AG04450 (cell line): ENCODE results near the gene KLHL42. TPM values are rescaled to one million over a fixed set of nuclear protein-coding genes. Genes with fewer than 3 reads are reported as not detected.

Experiments
- CTCF ChIA-PET: fragments of 300-600, 350-600 bp; formaldehyde crosslinking; extraction: SDS; loops from one replicate; lab custom pipeline; 2022; ENCODE audit warnings: antibody characterized with exemption, inconsistent platforms; lab: Charles Lee
- POLR2A ChIA-PET: fragments of 350-600 bp; formaldehyde crosslinking; extraction: SDS; loops from one replicate; lab custom pipeline; 2021; ENCODE audit warnings: antibody characterized with exemption, inconsistent platforms; lab: Yijun Ruan, JAX
- DNase-seq: peaks from one replicate; pipeline ENCODE4 v3.0.0-alpha.2; 2011; ENCODE audit warnings: low read depth, low spot score
- H3K27ac ChIP-seq: one replicate; pipeline ENCODE4 v1.5.1; 2012; ENCODE audit warnings: low read depth, low read length, control low read depth
- H3K27me3 ChIP-seq: one replicate; pipeline ENCODE4 v1.6.0; 2012; ENCODE audit warnings: low read length; ENCODE audit not compliant: control insufficient read depth, insufficient read depth
- H3K4me3 ChIP-seq: 2 replicates; pipeline ENCODE4 v1.5.1; 2011; ENCODE audit warnings: mild to moderate bottlenecking, low read depth, low read length, control low read depth
- H3K9me3 ChIP-seq: 2 replicates; pipeline ENCODE4 v1.5.1; 2012; ENCODE audit warnings: low read length; ENCODE audit not compliant: control insufficient read depth, insufficient read depth
- polyA plus RNA-seq: library from polyadenylated mRNA; depleted of rRNA; stranded (reverse); fragments of >200 nt; gene quantifications from 2 replicates; pipeline ENCODE4 v1.2.3, GENCODE V29; 2011
- TF ChIP-seq, protein P1 (sequence below): IDR thresholded peaks from 2 replicates; pipeline ENCODE4 v1.5.1; 2011; ENCODE audit warnings: low read depth, low read length, control low read depth, inconsistent platforms

The KLHL42 gene
- polyA plus RNA-seq, 1 experiment, result 25.4 TPM

DNA sequence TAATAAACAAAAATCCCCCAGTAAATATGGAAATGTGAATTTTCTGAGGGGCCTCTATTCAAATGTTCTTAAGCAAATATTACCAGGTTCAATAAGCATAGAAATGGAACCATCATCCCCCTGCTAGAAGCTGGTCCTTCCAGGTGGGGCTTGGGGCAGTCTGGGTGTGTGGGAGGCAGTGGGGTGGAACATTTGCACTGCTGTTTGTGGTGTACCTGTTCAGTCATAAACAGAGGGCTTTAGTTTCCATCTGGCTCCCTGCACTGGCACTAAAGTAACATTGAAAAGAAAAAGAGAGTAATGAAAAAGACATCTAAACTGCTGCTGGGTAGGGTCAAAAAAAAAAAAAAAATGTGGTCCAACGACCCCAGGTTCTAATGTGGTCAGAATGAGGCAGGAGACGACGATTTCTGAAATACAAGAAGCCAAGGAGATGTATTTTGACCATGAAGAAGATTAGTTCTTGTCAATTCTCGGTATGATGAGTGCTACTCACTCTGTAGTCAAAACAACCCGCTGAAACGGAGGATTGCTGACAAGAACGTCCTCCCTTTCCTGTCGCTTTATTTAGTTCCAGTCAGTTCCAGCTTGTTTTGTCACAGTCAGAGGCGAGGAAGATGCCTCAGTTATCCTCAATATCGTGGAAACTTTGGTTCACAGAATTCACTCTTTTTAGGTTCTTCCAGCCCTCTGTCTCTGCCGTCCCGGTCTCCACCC is 44.3 kb downstream of the KLHL42 start:
- no peak overlapping the region for H3K27ac ChIP-seq
- no peaks in the 10 kb centered on the region for H3K9me3 ChIP-seq
- H3K4me3 ChIP-seq, result no peak overlapping the region
- ChIA-PET POLR2A (no interaction called here), CTCF (interaction anchor here (1.0 kb wide), 1 partner anchor 16 kb away, joined by 4 read pairs; no protein-coding TSS in a partner anchor)
- TF ChIP-seq, protein P1, sequence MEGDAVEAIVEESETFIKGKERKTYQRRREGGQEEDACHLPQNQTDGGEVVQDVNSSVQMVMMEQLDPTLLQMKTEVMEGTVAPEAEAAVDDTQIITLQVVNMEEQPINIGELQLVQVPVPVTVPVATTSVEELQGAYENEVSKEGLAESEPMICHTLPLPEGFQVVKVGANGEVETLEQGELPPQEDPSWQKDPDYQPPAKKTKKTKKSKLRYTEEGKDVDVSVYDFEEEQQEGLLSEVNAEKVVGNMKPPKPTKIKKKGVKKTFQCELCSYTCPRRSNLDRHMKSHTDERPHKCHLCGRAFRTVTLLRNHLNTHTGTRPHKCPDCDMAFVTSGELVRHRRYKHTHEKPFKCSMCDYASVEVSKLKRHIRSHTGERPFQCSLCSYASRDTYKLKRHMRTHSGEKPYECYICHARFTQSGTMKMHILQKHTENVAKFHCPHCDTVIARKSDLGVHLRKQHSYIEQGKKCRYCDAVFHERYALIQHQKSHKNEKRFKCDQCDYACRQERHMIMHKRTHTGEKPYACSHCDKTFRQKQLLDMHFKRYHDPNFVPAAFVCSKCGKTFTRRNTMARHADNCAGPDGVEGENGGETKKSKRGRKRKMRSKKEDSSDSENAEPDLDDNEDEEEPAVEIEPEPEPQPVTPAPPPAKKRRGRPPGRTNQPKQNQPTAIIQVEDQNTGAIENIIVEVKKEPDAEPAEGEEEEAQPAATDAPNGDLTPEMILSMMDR, result no peak
- no peaks in the 10 kb centered on the region for H3K27me3 ChIP-seq
- DNase-seq, result no peak

- no peaks in the 10 kb centered on the region for H3K9me3 ChIP-seq
- POLR2A ChIA-PET, result no interaction called here
- CTCF ChIA-PET, result no interaction called here
- DNase-seq, result no peak
- H3K27me3 ChIP-seq, result no peaks in the 10 kb centered on the region
- H3K27ac ChIP-seq, result no peak overlapping the region
- TF ChIP-seq, protein P1, result no peak
- H3K4me3 ChIP-seq, result no peak overlapping the region
These were observed 46.0 kb downstream of the KLHL42 start for GRCh38 chr12:27826076-27826475.

- ChIA-PET CTCF (interaction anchor here (1.2 kb wide), 1 partner anchor 10 kb away, joined by 3 read pairs; no protein-coding TSS in a partner anchor), POLR2A (no interaction called here)
- H3K27ac ChIP-seq, result no peak overlapping the region
- H3K27me3 ChIP-seq, result no peaks in the 10 kb centered on the region
- DNase-seq, result no peak
- no peak overlapping the region for H3K4me3 ChIP-seq
- TF ChIP-seq, protein P1, result no peak
- H3K9me3 ChIP-seq, result no peaks in the 10 kb centered on the region
These were observed 48.2 kb downstream of the KLHL42 start for GRCh38 chr12:27828196-27828595.

- no peaks in the 10 kb centered on the region for H3K27me3 ChIP-seq
- no peak for DNase-seq
- ChIA-PET POLR2A (no interaction called here), CTCF (interaction anchor here (0.6 to 3.5 kb wide), 5 partner anchors 10 to 122 kb away, joined by 3 to 29 read pairs (median 5); no protein-coding TSS in a partner anchor)
- H3K9me3 ChIP-seq, result no peaks in the 10 kb centered on the region; the same call in 1 of the 2 replicates
- TF ChIP-seq, protein P1, result no peak
- no peak overlapping the region for H3K27ac ChIP-seq
- H3K4me3 ChIP-seq, result no peak overlapping the region
These were observed 58.6 kb downstream of the KLHL42 start for GRCh38 chr12:27838543-27839185.
